DOHH2 (cell line): ENCODE measurements around the gene NUDC.

Experiments used
- EZH2phosphoT487 ChIP-seq: fragments of 200-600 bp; sonication (generic); IDR thresholded peaks from 2 replicates; pipeline ENCODE4 v1.6.1; 2017; ENCODE audit warnings: borderline replicate concordance, mild to moderate bottlenecking, antibody characterized with exemption, low read length, moderate library complexity, mixed read lengths
- TF ChIP-seq, protein P1 (sequence below): fragments of 200-600 bp; sonication (generic); IDR thresholded peaks from one replicate; pipeline ENCODE4 v1.5.1; 2014; ENCODE audit warnings: antibody characterized with exemption, mild to moderate bottlenecking, low read depth, low read length; ENCODE audit not compliant: poor library complexity, severe bottlenecking

DNA sequence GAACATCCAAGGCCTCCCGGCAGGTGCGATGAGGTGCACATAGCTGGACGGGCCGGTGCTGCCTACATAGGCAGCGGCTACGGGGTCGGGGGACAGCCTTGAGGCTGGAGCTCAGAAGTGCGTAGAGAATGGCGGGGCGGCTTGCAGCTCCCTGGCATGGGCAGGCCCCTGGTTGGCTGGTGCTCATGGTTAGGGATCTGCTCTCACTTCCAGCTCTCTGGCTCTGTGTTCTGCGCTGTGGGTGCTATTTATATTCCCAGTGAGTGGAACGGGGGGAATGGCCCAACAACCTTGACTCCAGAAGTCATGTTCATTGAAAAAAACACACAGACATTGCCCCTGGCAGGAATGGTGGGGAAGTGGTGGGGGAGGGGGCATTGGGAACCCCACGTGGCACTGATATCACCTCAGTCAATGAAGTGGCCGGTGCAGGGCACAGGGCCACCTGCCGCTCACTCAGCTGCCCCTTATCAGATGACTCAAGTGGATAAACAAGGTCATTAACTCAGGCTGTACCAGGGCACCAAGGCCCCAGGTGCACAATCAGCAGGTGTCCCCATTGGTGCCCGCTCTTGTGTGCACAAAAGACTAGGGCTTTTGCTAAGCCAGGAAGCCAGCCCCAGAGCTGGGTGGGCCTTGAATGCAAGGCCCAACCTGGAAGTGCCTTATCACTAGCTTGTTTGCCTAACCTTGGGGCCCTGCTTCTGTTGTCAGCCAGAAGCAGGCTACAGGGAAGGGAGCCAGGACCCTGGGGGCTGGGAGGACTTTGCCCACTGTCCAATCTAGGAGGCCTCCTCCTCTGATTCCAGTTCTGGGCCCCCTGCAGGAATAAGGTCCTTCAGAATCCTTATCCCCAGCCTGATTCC lies 7.6 kb upstream of the NUDC start, which contains the start of gene NR0B2:
- TF ChIP-seq, protein P1, sequence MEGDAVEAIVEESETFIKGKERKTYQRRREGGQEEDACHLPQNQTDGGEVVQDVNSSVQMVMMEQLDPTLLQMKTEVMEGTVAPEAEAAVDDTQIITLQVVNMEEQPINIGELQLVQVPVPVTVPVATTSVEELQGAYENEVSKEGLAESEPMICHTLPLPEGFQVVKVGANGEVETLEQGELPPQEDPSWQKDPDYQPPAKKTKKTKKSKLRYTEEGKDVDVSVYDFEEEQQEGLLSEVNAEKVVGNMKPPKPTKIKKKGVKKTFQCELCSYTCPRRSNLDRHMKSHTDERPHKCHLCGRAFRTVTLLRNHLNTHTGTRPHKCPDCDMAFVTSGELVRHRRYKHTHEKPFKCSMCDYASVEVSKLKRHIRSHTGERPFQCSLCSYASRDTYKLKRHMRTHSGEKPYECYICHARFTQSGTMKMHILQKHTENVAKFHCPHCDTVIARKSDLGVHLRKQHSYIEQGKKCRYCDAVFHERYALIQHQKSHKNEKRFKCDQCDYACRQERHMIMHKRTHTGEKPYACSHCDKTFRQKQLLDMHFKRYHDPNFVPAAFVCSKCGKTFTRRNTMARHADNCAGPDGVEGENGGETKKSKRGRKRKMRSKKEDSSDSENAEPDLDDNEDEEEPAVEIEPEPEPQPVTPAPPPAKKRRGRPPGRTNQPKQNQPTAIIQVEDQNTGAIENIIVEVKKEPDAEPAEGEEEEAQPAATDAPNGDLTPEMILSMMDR = no peak
- TF ChIP-seq EZH2phosphoT487 = no peak
